Measurements from ENCODE around the gene OPN1MW. TPM values are rescaled to one million over a fixed set of nuclear protein-coding genes. Genes with fewer than 3 reads are reported as not detected.
"Not testable (repeated sequence)": the region's sequence is repeated elsewhere in the genome, so short reads cannot be mapped to it uniquely, and the experiment has no call there.

OPN1MW gene
- total RNA-seq, 2 experiments from 2014 or later: not detected

- H3K9me2 ChIP-seq (ENCODE audit: insufficient read depth, low read length); CTCF ChIA-PET (ENCODE audit: unreplicated experiment); H4K20me1 ChIP-seq (ENCODE audit: insufficient read depth, low read length); DNase-seq (ENCODE audit: low spot score); H2AFZ ChIP-seq (ENCODE audit: low read length); H3K36me3 ChIP-seq (ENCODE audit: insufficient read depth, low read length); POLR2A ChIA-PET; H3K27ac ChIP-seq (ENCODE audit: low read depth, low read length, poor library complexity, severe bottlenecking); H3K4me1 ChIP-seq (ENCODE audit: insufficient read depth, low read length, poor library complexity, severe bottlenecking); BruUV-seq (replicated peaks); H3K4me2 ChIP-seq (ENCODE audit: low read length); H3K9me3 ChIP-seq (ENCODE audit: low read length); intact Hi-C loops (cut with micrococcal nuclease; ENCODE audit: unreplicated experiment); H3K4me3 ChIP-seq (ENCODE audit: low read depth, low read length, poor library complexity, severe bottlenecking); H3K79me2 ChIP-seq (ENCODE audit: insufficient read depth, low read depth, low read length): not testable (repeated sequence)
These were observed 10.4 kb downstream of the OPN1MW start for GRCh38 chrX:154192846-154193245.

GRCh38 chrX:154194316-154194715 lies 11.9 kb downstream of the OPN1MW start:
- POLR2A ChIA-PET; H3K9me2 ChIP-seq (ENCODE audit: insufficient read depth, low read length); H3K27ac ChIP-seq (ENCODE audit: low read depth, low read length, poor library complexity, severe bottlenecking); DNase-seq (ENCODE audit: low spot score); H3K36me3 ChIP-seq (ENCODE audit: insufficient read depth, low read length); H4K20me1 ChIP-seq (ENCODE audit: insufficient read depth, low read length); H3K79me2 ChIP-seq (ENCODE audit: insufficient read depth, low read depth, low read length); H3K9me3 ChIP-seq (ENCODE audit: low read length); H3K4me2 ChIP-seq (ENCODE audit: low read length); intact Hi-C loops (cut with micrococcal nuclease; ENCODE audit: unreplicated experiment); H3K4me3 ChIP-seq (ENCODE audit: low read depth, low read length, poor library complexity, severe bottlenecking); CTCF ChIA-PET (ENCODE audit: unreplicated experiment); BruUV-seq (replicated peaks); H2AFZ ChIP-seq (ENCODE audit: low read length); H3K4me1 ChIP-seq (ENCODE audit: insufficient read depth, low read length, poor library complexity, severe bottlenecking): not testable (repeated sequence)

DNA sequence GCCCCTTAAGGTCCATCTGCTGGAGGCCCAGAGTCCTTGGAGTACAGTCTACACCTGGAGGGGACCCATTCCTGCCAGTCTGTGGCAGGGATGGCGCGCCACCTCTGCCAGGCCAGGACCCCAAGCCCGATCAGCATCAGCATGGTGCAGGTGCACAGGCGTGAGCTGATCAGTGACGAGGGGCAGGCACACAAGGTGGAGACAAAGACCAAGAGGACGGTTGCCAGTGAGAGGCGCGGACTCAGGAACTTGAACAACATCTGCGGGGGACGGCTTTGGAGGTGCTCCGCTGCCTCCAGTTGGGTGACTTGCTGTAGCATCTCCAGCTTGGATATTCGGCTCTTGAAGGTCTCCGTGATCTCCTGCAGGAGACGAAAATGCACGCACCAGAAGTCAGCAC lies 14.1 kb downstream of the OPN1MW start:
- H3K9me2 ChIP-seq (ENCODE audit: insufficient read depth, low read length); H3K36me3 ChIP-seq (ENCODE audit: insufficient read depth, low read length); H3K79me2 ChIP-seq (ENCODE audit: insufficient read depth, low read depth, low read length); H3K9me3 ChIP-seq (ENCODE audit: low read length); H2AFZ ChIP-seq (ENCODE audit: low read length); H4K20me1 ChIP-seq (ENCODE audit: insufficient read depth, low read length); H3K4me3 ChIP-seq (ENCODE audit: low read depth, low read length, poor library complexity, severe bottlenecking); DNase-seq (ENCODE audit: low spot score); H3K27ac ChIP-seq (ENCODE audit: low read depth, low read length, poor library complexity, severe bottlenecking); intact Hi-C loops (cut with micrococcal nuclease; ENCODE audit: unreplicated experiment); H3K4me2 ChIP-seq (ENCODE audit: low read length); POLR2A ChIA-PET; BruUV-seq (replicated peaks); CTCF ChIA-PET (ENCODE audit: unreplicated experiment); H3K4me1 ChIP-seq (ENCODE audit: insufficient read depth, low read length, poor library complexity, severe bottlenecking): not testable (repeated sequence)

GRCh38 chrX:154209670-154210418 lies 27.4 kb downstream of the OPN1MW start:
- H3K4me2 ChIP-seq (ENCODE audit: low read length); H3K9me2 ChIP-seq (ENCODE audit: insufficient read depth, low read length); H4K20me1 ChIP-seq (ENCODE audit: insufficient read depth, low read length); H3K27ac ChIP-seq (ENCODE audit: low read depth, low read length, poor library complexity, severe bottlenecking); CTCF ChIA-PET (ENCODE audit: unreplicated experiment); H3K9me3 ChIP-seq (ENCODE audit: low read length); intact Hi-C loops (cut with micrococcal nuclease; ENCODE audit: unreplicated experiment); H3K4me1 ChIP-seq (ENCODE audit: insufficient read depth, low read length, poor library complexity, severe bottlenecking); H3K79me2 ChIP-seq (ENCODE audit: insufficient read depth, low read depth, low read length); H3K4me3 ChIP-seq (ENCODE audit: low read depth, low read length, poor library complexity, severe bottlenecking); POLR2A ChIA-PET; H3K36me3 ChIP-seq (ENCODE audit: insufficient read depth, low read length); H2AFZ ChIP-seq (ENCODE audit: low read length); BruUV-seq (replicated peaks); DNase-seq (ENCODE audit: low spot score): not testable (repeated sequence)

DNA sequence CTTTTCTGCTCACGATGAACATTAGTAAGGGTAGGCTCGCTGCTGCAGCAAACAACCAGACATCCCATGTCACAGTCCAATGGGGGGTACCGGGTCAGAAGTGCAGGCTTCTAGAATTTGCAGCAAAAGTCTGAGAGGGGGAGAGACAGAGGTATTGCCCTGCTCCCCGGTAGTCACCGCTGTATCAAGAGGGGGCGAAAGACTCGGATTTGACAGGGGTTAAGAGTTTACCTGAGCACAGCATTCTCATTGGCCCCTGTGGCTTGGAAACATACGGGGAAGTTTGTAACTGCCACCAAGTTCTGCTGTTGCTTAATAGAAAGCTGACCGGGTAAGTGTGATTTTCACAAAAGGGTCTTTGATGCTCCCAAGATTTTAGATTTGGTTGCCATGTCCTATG lies 28.7 kb downstream of the OPN1MW start:
- DNase-seq (ENCODE audit: low spot score); CTCF ChIA-PET (ENCODE audit: unreplicated experiment); H3K79me2 ChIP-seq (ENCODE audit: insufficient read depth, low read depth, low read length); H3K27ac ChIP-seq (ENCODE audit: low read depth, low read length, poor library complexity, severe bottlenecking); intact Hi-C loops (cut with micrococcal nuclease; ENCODE audit: unreplicated experiment); H3K9me2 ChIP-seq (ENCODE audit: insufficient read depth, low read length); H3K4me1 ChIP-seq (ENCODE audit: insufficient read depth, low read length, poor library complexity, severe bottlenecking); H2AFZ ChIP-seq (ENCODE audit: low read length); H3K9me3 ChIP-seq (ENCODE audit: low read length); H3K4me2 ChIP-seq (ENCODE audit: low read length); POLR2A ChIA-PET; H4K20me1 ChIP-seq (ENCODE audit: insufficient read depth, low read length); BruUV-seq (replicated peaks); H3K36me3 ChIP-seq (ENCODE audit: insufficient read depth, low read length); H3K4me3 ChIP-seq (ENCODE audit: low read depth, low read length, poor library complexity, severe bottlenecking): not testable (repeated sequence)

DNA sequence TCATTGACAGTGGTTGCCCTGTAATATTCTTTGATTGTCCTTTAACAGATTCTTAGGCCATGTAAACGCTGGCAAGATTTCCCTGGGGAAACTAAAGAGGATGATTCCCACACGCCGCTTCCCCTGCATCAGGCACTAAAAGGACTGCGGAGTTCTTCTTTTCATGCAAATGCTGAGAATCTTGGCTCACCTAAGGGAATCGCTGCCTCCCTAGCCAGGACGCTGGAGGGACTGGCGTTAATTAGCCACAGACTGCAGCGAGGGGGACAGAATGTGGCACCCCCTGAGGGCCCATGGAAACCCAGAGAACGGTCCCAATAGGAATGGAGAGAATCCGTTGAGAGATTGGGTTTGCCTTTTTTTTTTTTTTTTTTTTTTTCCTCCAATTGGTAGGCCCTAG lies 29.1 kb downstream of the OPN1MW start:
- BruUV-seq (replicated peaks); H3K27ac ChIP-seq (ENCODE audit: low read depth, low read length, poor library complexity, severe bottlenecking); H3K36me3 ChIP-seq (ENCODE audit: insufficient read depth, low read length); H3K79me2 ChIP-seq (ENCODE audit: insufficient read depth, low read depth, low read length); intact Hi-C loops (cut with micrococcal nuclease; ENCODE audit: unreplicated experiment); H3K9me3 ChIP-seq (ENCODE audit: low read length); DNase-seq (ENCODE audit: low spot score); H3K4me1 ChIP-seq (ENCODE audit: insufficient read depth, low read length, poor library complexity, severe bottlenecking); H4K20me1 ChIP-seq (ENCODE audit: insufficient read depth, low read length); POLR2A ChIA-PET; H3K9me2 ChIP-seq (ENCODE audit: insufficient read depth, low read length); H2AFZ ChIP-seq (ENCODE audit: low read length); H3K4me3 ChIP-seq (ENCODE audit: low read depth, low read length, poor library complexity, severe bottlenecking); CTCF ChIA-PET (ENCODE audit: unreplicated experiment); H3K4me2 ChIP-seq (ENCODE audit: low read length): not testable (repeated sequence)

DNA sequence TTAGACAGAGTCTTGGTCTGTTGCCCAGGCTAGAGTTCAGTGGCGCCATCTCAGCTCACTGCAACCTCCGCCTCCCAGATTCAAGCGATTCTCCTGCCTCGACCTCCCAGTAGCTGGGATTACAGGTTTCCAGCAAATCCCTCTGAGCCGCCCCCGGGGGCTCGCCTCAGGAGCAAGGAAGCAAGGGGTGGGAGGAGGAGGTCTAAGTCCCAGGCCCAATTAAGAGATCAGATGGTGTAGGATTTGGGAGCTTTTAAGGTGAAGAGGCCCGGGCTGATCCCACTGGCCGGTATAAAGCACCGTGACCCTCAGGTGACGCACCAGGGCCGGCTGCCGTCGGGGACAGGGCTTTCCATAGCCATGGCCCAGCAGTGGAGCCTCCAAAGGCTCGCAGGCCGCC lies 37.1 kb downstream of the OPN1MW start, which contains the start of gene OPN1MW2:
Gene OPN1MW2, plus strand, starts transcription at position 301 of the 400 bp plus-strand sequence. Its CDS starts 60 bp downstream, at position 361.
- CTCF ChIA-PET (ENCODE audit: unreplicated experiment); POLR2A ChIA-PET; H3K4me3 ChIP-seq (ENCODE audit: low read depth, low read length, poor library complexity, severe bottlenecking); intact Hi-C loops (cut with micrococcal nuclease; ENCODE audit: unreplicated experiment); H2AFZ ChIP-seq (ENCODE audit: low read length); H3K79me2 ChIP-seq (ENCODE audit: insufficient read depth, low read depth, low read length); H3K27ac ChIP-seq (ENCODE audit: low read depth, low read length, poor library complexity, severe bottlenecking); BruUV-seq (replicated peaks); H3K9me2 ChIP-seq (ENCODE audit: insufficient read depth, low read length); H3K4me2 ChIP-seq (ENCODE audit: low read length); H3K4me1 ChIP-seq (ENCODE audit: insufficient read depth, low read length, poor library complexity, severe bottlenecking); H3K9me3 ChIP-seq (ENCODE audit: low read length); H3K36me3 ChIP-seq (ENCODE audit: insufficient read depth, low read length); H4K20me1 ChIP-seq (ENCODE audit: insufficient read depth, low read length); DNase-seq (ENCODE audit: low spot score): not testable (repeated sequence)
